ENCODE measurements around the gene IL22RA2.

IL22RA2 gene

GRCh38 chr6:137167702-137168377 lies 5.6 kb downstream of the IL22RA2 start:
- DNase-seq (ENCODE audit: low read depth): no peak

- no peak for DNase-seq (ENCODE audit: low read depth)
These were observed 7.0 kb downstream of the IL22RA2 start for GRCh38 chr6:137166247-137167098.

- no peak for DNase-seq (ENCODE audit: low read depth)
These were observed 7.8 kb downstream of the IL22RA2 start for GRCh38 chr6:137165375-137166246.

- DNase-seq (ENCODE audit: low read depth): no peak
These were observed 9.6 kb downstream of the IL22RA2 start for GRCh38 chr6:137163732-137164318.

GRCh38 chr6:137162692-137163306 lies 10.6 kb downstream of the IL22RA2 start:
- no peak for DNase-seq (ENCODE audit: low read depth)

GRCh38 chr6:137161949-137162348 lies 11.5 kb downstream of the IL22RA2 start:
- DNase-seq (ENCODE audit: low read depth): no peak

GRCh38 chr6:137160763-137161162 lies 12.7 kb downstream of the IL22RA2 start:
- DNase-seq (ENCODE audit: low read depth): peak; percentile 7

GRCh38 chr6:137159912-137160311 lies 13.5 kb downstream of the IL22RA2 start:
- DNase-seq (ENCODE audit: low read depth): peak; percentile 17

- DNase-seq (ENCODE audit: low read depth): no peak
These were observed 15.8 kb downstream of the IL22RA2 start for GRCh38 chr6:137157601-137158000.

GRCh38 chr6:137156650-137157049 lies 16.8 kb downstream of the IL22RA2 start:
- no peak for DNase-seq (ENCODE audit: low read depth)

- DNase-seq (ENCODE audit: low read depth): peak; percentile 54
These were observed 17.6 kb downstream of the IL22RA2 start for GRCh38 chr6:137155830-137156229.

- no peak for DNase-seq (ENCODE audit: low read depth)
These were observed 23.4 kb downstream of the IL22RA2 start for GRCh38 chr6:137150072-137150471.

GRCh38 chr6:137149035-137149393 lies 24.4 kb downstream of the IL22RA2 start:
- no peak for DNase-seq (ENCODE audit: low read depth)

GRCh38 chr6:137148306-137149034 lies 25.0 kb downstream of the IL22RA2 start:
- peak; percentile 58 for DNase-seq (ENCODE audit: low read depth)

- DNase-seq (ENCODE audit: low read depth): no peak
These were observed 26.2 kb downstream of the IL22RA2 start for GRCh38 chr6:137147195-137147594.

- no peak for DNase-seq (ENCODE audit: low read depth)
These were observed 27.2 kb downstream of the IL22RA2 start for GRCh38 chr6:137146206-137146605.

- peak; percentile 41 for DNase-seq (ENCODE audit: low read depth)
These were observed 28.0 kb downstream of the IL22RA2 start for GRCh38 chr6:137145421-137145820.

GRCh38 chr6:137136065-137136464 lies 37.4 kb downstream of the IL22RA2 start:
- DNase-seq (ENCODE audit: low read depth): no peak

GRCh38 chr6:137134483-137134882 lies 39.0 kb downstream of the IL22RA2 start:
- DNase-seq (ENCODE audit: low read depth): no peak

GRCh38 chr6:137133122-137133521 lies 40.3 kb downstream of the IL22RA2 start:
- no peak for DNase-seq (ENCODE audit: low read depth)
